HTR-8/SVneo (cell line): ENCODE results near the gene PHACTR2.
"Not testable (repeated sequence)": the region's sequence is repeated elsewhere in the genome, so short reads cannot be mapped to it uniquely, and the experiment has no call there.

Experiments used
- DNase-seq: peaks from one replicate; pipeline ENCODE4 v3.0.0; 2011; ENCODE audit warnings: low spot score, mixed read lengths; ENCODE audit not compliant: insufficient read length
- FAIRE-seq: peaks from 2 replicates; lab custom pipeline; 2011; peaks lifted over from hg19 to GRCh38; lab: Jason Lieb, UNC

Gene PHACTR2

GRCh38 chr6:143793280-143793619 is 115.5 kb downstream of the PHACTR2 start:
- FAIRE-seq (no peak), DNase-seq (no peak)

- not testable (repeated sequence) for FAIRE-seq, DNase-seq
These were observed 118.8 kb downstream of the PHACTR2 start for GRCh38 chr6:143796551-143796950.

- not testable (repeated sequence) for FAIRE-seq, DNase-seq
These were observed 120.7 kb downstream of the PHACTR2 start for GRCh38 chr6:143798487-143798886.

GRCh38 chr6:143802833-143803565 is 125.2 kb downstream of the PHACTR2 start:
- FAIRE-seq (no peak), DNase-seq (no peak)

GRCh38 chr6:143803769-143804568 is 126.2 kb downstream of the PHACTR2 start:
- DNase-seq = no peak
- no peak for FAIRE-seq

- FAIRE-seq (no peak), DNase-seq (no peak)
These were observed 127.1 kb downstream of the PHACTR2 start for GRCh38 chr6:143804835-143805239.

- FAIRE-seq (no peak), DNase-seq (no peak)
These were observed 128.7 kb downstream of the PHACTR2 start for GRCh38 chr6:143806282-143807102.

- FAIRE-seq (no peak), DNase-seq (no peak)
These were observed 129.5 kb downstream of the PHACTR2 start for GRCh38 chr6:143807103-143807772.

- FAIRE-seq (no peak), DNase-seq (no peak)
These were observed 133.0 kb downstream of the PHACTR2 start for GRCh38 chr6:143810745-143811144.

- FAIRE-seq (no peak), DNase-seq (no peak)
These were observed 133.9 kb downstream of the PHACTR2 start for GRCh38 chr6:143811501-143812157.

GRCh38 chr6:143817621-143818020 is 139.9 kb downstream of the PHACTR2 start:
- no peak for FAIRE-seq

GRCh38 chr6:143821359-143821758 is 143.6 kb downstream of the PHACTR2 start:
- FAIRE-seq (no peak), DNase-seq (no peak)

More at GRCh38 chr6:143817621-143818020, 139.9 kb downstream of the PHACTR2 start:
- no peak for DNase-seq

- DNase-seq (no peak), FAIRE-seq (no peak)
These were observed 144.8 kb downstream of the PHACTR2 start for GRCh38 chr6:143822584-143823024.

- no peak for DNase-seq
- no peak for FAIRE-seq
These were observed 145.8 kb downstream of the PHACTR2 start for GRCh38 chr6:143823548-143823947.

GRCh38 chr6:143828572-143828971 is 150.8 kb downstream of the PHACTR2 start:
- no peak for DNase-seq

GRCh38 chr6:143836150-143836549 is 158.4 kb downstream of the PHACTR2 start:
- FAIRE-seq (no peak), DNase-seq (no peak)

More at GRCh38 chr6:143828572-143828971, 150.8 kb downstream of the PHACTR2 start:
- no peak for FAIRE-seq

- no peak for FAIRE-seq
- DNase-seq = no peak
These were observed 160.6 kb downstream of the PHACTR2 start for GRCh38 chr6:143838395-143838794.

- DNase-seq (no peak), FAIRE-seq (no peak)
These were observed 161.4 kb downstream of the PHACTR2 start for GRCh38 chr6:143839196-143839595.

GRCh38 chr6:143840595-143841265 is 163.0 kb downstream of the PHACTR2 start:
- FAIRE-seq (no peak), DNase-seq (no peak)
